ENCODE data around the gene MPPED2.

Gene MPPED2

DNA sequence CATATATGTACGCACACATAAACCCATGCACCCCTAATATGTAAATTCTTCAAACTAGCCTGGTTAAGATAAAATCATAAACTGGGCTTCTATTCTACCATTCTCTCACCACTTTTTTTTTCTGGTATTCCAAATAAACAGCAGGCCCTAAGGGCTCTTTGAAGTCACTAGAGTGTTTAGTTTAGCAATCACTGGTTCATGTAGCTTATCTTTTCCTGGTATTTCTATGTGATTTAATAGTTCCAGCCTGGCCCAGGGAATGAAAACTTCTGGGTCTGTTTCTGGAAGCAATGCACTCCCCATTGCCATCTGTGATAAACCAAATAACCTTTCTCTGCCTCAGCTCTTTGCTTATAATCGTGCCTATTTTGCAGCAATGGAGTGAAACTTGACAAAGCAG, 10.7 kb upstream of the MPPED2 start:
- H3K27ac ChIP-seq: no peak overlapping the region
- TF ChIP-seq, protein P1, sequence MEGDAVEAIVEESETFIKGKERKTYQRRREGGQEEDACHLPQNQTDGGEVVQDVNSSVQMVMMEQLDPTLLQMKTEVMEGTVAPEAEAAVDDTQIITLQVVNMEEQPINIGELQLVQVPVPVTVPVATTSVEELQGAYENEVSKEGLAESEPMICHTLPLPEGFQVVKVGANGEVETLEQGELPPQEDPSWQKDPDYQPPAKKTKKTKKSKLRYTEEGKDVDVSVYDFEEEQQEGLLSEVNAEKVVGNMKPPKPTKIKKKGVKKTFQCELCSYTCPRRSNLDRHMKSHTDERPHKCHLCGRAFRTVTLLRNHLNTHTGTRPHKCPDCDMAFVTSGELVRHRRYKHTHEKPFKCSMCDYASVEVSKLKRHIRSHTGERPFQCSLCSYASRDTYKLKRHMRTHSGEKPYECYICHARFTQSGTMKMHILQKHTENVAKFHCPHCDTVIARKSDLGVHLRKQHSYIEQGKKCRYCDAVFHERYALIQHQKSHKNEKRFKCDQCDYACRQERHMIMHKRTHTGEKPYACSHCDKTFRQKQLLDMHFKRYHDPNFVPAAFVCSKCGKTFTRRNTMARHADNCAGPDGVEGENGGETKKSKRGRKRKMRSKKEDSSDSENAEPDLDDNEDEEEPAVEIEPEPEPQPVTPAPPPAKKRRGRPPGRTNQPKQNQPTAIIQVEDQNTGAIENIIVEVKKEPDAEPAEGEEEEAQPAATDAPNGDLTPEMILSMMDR (IDR thresholded peaks at IDR 0.05): no peak
- H3K4me3 ChIP-seq (ENCODE audit: low read depth, low read length): no peak overlapping the region

DNA sequence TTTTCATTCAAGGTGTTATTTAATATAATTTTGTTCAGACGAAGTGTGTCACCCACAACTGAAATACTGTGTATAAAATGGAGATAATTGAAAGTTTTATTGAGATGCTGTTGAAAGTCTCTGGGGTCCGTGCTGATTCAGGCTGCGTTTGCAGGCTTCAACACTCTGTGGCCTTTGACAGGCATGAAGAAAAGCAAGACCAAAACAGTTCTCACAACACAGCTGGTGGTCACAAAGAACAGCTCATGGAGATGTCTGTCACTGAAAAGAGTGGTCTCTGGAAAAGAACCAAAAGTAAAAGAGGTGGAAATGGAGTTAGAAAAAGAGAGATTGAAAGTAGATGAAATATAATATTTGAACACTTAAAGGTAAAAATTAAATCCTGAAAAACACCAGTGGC, 9.8 kb upstream of the MPPED2 start:
- H3K27me3 ChIP-seq (ENCODE audit: control insufficient read depth, insufficient read depth, low read length): no peaks in the 10 kb centered on the region
- H3K9ac ChIP-seq: no peak overlapping the region
- H3K79me2 ChIP-seq: no peaks in the 10 kb centered on the region
- H3K4me3 ChIP-seq (ENCODE audit: low read depth, low read length): no peak overlapping the region
- TF ChIP-seq, protein P1 (IDR thresholded peaks at IDR 0.05): no peak
- no peak overlapping the region for H3K4me2 ChIP-seq (ENCODE audit: low read length)
- no peak overlapping the region for H2AFZ ChIP-seq
- H3K4me1 ChIP-seq: no peaks in the 10 kb centered on the region
- H3K9me3 ChIP-seq (ENCODE audit: control insufficient read depth, low read length): no peaks in the 10 kb centered on the region
- H3K36me3 ChIP-seq (ENCODE audit: control insufficient read depth, insufficient read depth, low read length): no peaks in the 10 kb centered on the region
- no peak overlapping the region for H3K27ac ChIP-seq

More for the DNA sequence above, 10.7 kb upstream of the MPPED2 start:
- Histone ChIP-seq H3K36me3 (ENCODE audit: control insufficient read depth, insufficient read depth, low read length) (no peaks in the 10 kb centered on the region), H2AFZ (no peak overlapping the region), H3K9me3 (ENCODE audit: control insufficient read depth, low read length) (no peaks in the 10 kb centered on the region), H3K4me2 (ENCODE audit: low read length) (no peak overlapping the region), H3K79me2 (no peaks in the 10 kb centered on the region), H3K9ac (no peak overlapping the region), H3K27me3 (ENCODE audit: control insufficient read depth, insufficient read depth, low read length) (no peaks in the 10 kb centered on the region), H3K4me1 (no peaks in the 10 kb centered on the region)

DNA sequence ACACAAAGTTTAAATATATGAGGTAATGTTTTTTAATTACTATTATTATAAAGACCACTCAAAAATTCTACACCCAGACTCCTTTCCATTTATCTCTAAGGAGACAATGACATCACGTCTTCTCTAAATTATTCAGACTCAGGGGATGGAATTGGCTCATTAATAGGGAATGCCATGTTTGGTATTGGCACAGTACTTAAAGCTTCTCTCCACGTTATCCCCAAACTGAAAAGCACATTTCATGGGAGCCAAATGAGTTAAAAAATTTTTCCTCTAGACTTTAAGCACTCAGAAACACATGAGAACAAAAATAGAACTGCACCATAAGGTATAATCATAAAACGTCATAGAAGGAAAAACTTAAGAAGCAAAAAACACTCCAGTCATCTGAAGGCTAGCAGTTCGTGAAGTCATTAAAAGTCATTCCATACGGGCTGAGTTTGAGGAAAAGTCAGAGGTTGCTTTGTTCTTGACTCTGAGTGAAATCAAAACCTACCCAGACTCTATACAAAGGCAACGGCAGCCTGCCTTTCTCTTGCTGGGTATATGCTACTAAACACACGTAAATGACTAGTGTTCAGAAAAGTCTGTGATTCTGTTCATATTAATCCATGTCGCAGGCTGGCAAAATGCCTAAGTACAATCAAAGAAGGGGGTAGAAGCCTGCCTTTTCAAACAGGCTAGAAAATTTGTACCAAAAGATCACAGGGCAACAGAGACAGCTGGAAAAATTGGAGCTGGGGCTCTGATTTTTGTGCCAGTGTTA, 8.7 kb upstream of the MPPED2 start:
- no peak overlapping the region for H2AFZ ChIP-seq
- no peak overlapping the region for H3K4me2 ChIP-seq (ENCODE audit: low read length)
- H3K36me3 ChIP-seq (ENCODE audit: control insufficient read depth, insufficient read depth, low read length): no peaks in the 10 kb centered on the region
- no peak overlapping the region for H3K27ac ChIP-seq
- no peaks in the 10 kb centered on the region for H3K27me3 ChIP-seq (ENCODE audit: control insufficient read depth, insufficient read depth, low read length)
- H3K4me3 ChIP-seq (ENCODE audit: low read depth, low read length): no peak overlapping the region
- TF ChIP-seq, protein P1 (IDR thresholded peaks at IDR 0.05): no peak
- H3K79me2 ChIP-seq: no peaks in the 10 kb centered on the region
- no peaks in the 10 kb centered on the region for H3K4me1 ChIP-seq
- H3K9me3 ChIP-seq (ENCODE audit: control insufficient read depth, low read length): no peaks in the 10 kb centered on the region
- H3K9ac ChIP-seq: no peak overlapping the region

DNA sequence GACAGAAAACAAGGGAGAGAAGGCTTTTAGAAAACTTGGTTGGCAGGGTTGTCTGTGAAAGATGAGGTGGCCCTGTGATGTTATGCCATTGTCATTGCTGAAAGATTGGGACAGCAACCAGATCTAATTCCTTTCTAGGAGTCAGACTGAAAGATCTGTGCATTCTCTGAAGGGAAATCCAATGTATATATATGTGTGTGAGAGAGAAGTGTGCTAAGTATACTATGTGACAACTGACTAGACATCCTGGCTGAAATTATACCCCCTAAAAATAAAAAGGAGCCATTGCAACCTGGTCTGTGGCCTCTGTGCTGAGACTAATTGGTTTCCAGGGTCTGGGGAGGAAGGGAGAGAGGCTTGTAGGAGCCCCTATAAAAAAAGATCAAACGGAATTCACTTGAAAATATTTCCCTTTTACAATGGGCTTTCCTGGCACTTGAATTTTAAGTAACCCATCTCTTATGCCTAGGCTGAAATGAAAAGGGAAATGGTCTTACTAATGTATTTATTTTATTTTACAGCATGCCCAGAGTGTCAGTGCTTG, 1.2 kb upstream of the MPPED2 start:
- Histone ChIP-seq H3K27me3 (ENCODE audit: control insufficient read depth, insufficient read depth, low read length) (no peaks in the 10 kb centered on the region), H3K9me3 (ENCODE audit: control insufficient read depth, low read length) (no peaks in the 10 kb centered on the region), H3K9ac (no peak overlapping the region), H3K36me3 (ENCODE audit: control insufficient read depth, insufficient read depth, low read length) (no peaks in the 10 kb centered on the region), H2AFZ (peak overlapping the region; percentile 88), H3K4me1 (no peaks in the 10 kb centered on the region), H3K4me2 (ENCODE audit: low read length) (no peak overlapping the region), H3K27ac (no peak overlapping the region), H3K79me2 (no peaks in the 10 kb centered on the region), H3K4me3 (ENCODE audit: low read depth, low read length) (no peak overlapping the region)
- TF ChIP-seq, protein P1 (IDR thresholded peaks at IDR 0.05): no peak

DNA sequence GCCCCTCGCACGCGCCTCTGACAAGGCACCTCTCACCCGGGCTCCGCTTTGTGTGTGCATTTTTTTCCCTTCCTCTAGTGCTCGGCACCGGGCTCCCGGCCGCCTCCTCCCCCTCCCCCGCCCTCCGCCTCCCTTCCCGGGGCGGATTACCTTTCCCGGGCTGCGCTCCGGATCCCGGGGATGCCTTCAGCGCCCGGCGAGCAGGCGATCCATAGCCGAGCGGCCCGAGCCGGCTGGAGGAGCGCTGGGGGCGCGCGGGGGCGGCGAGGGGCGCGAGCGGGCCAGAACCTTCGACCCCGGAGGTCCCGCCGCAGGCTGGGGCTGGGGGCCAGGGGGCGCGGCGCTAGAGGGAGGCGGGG, 282 bp downstream of the MPPED2 start:
- Histone ChIP-seq H3K4me3 (ENCODE audit: low read depth, low read length) (peak overlapping the region; percentile 59), H3K79me2 (no peaks in the 10 kb centered on the region), H3K27me3 (ENCODE audit: control insufficient read depth, insufficient read depth, low read length) (no peaks in the 10 kb centered on the region), H3K27ac (peak overlapping the region; percentile 68), H3K4me2 (ENCODE audit: low read length) (peak overlapping the region; percentile 74), H3K9me3 (ENCODE audit: control insufficient read depth, low read length) (no peaks in the 10 kb centered on the region), H2AFZ (peak overlapping the region; percentile 88), H3K4me1 (no peaks in the 10 kb centered on the region), H3K36me3 (ENCODE audit: control insufficient read depth, insufficient read depth, low read length) (no peaks in the 10 kb centered on the region), H3K9ac (no peak overlapping the region)
- TF ChIP-seq, protein P1 (IDR thresholded peaks at IDR 0.05): no peak

All from parathyroid adenoma (tissue), 2 donors.